SK-N-MC (cell line): ENCODE data around the gene ATG9B.

Source experiments
- EZH2 ChIP-seq: fragments of 200-600 bp; sonication (generic); IDR thresholded peaks from one replicate; pipeline ENCODE4 v1.6.1; 2017; ENCODE audit warnings: antibody characterized with exemption
- POLR2AphosphoS5 ChIP-seq: IDR thresholded peaks from 2 replicates; pipeline ENCODE4 v1.6.1; 2012; ENCODE audit warnings: mild to moderate bottlenecking, low read depth, low read length, borderline replicate concordance

- no peak for TF ChIP-seq EZH2
- no peak for TF ChIP-seq POLR2AphosphoS5
Measured at GRCh38 chr7:151006590-151007300, 17.5 kb downstream of the ATG9B start.
